HG02938 (cell line): ENCODE data around the gene DOK1.

ENCODE experiments used
- ATAC-seq: cut with Tn5 transposase; IDR thresholded peaks from one replicate; pipeline ENCODE4 v1.9.1; 2021; ENCODE audit warnings: mild to moderate bottlenecking, moderate library complexity; ENCODE audit not compliant: unreplicated experiment

DOK1 gene

DNA sequence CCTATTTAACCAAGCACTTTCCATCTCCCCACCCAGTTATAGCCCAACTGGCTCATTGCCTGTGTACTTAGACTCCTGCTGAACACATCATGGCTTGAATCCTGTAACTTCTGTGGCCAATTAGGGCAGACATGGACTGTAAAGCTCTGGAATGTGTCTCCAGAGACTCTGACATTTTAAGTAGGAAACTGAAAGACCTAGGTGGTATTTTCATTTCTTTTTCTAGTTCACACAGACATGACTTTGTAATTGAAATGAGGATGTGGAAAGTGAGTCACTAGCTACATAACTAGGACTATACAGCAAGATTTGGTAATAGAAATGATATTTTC, 12.2 kb downstream of the DOK1 start:
- ATAC-seq = no peak

DNA sequence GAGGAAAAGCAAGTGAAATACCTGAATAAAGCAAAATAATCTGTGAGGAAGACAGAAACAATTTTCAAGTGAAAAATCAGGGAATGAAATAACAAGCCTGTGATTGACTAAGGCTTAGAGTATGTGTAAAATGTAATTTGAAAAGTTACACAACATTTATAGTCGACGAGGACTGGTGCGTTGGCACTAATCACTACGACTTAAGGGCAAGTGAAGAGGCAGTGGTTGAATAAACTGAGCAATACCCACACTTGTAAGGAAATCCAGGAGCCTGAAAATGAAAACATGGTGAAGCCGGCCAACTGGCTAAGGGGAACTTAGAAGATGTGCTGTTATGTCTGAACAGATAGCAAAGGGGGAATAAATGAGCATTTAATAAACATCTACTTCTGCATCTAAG, 13.4 kb downstream of the DOK1 start:
- no peak for ATAC-seq

DNA sequence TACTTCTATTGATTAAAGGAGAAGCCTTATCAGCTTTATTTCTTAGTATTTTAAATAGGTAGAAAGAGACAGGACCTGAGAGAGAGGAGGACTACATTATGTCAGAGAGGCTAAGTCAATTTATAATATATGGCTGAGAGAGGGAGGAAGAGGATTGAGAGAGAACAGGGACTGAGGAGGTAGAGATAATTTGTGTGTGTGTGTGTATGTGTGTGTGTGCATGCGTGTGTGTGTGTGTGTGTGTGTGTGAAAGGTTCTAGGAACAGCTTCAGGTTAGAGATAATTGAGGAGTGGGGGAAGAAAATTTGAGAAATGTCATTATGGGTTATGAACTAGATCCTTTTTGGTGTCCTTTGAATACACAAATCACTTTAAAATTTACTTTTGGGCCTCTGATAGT, 15.2 kb downstream of the DOK1 start:
- ATAC-seq = no peak

DNA sequence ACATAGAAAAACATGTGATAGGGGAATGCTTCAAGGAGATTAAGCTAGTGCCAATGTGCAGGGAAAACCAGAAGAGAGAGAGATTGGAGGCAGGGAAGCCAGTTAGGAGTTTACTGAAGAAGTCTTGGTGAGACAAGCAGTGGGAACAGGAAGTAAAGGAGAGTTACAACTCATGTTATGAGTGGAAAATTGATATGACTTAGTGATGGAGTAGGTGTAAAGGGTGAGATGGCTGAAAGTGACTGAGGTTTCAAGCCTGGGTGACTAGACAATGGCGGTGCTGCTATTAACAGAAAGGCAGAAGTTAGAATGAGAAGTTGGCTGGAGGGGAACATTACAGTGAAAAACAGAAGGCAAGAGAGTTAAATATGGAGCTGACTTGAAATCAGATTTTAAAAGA, 16.5 kb downstream of the DOK1 start:
- peak; percentile 77 for ATAC-seq

DNA sequence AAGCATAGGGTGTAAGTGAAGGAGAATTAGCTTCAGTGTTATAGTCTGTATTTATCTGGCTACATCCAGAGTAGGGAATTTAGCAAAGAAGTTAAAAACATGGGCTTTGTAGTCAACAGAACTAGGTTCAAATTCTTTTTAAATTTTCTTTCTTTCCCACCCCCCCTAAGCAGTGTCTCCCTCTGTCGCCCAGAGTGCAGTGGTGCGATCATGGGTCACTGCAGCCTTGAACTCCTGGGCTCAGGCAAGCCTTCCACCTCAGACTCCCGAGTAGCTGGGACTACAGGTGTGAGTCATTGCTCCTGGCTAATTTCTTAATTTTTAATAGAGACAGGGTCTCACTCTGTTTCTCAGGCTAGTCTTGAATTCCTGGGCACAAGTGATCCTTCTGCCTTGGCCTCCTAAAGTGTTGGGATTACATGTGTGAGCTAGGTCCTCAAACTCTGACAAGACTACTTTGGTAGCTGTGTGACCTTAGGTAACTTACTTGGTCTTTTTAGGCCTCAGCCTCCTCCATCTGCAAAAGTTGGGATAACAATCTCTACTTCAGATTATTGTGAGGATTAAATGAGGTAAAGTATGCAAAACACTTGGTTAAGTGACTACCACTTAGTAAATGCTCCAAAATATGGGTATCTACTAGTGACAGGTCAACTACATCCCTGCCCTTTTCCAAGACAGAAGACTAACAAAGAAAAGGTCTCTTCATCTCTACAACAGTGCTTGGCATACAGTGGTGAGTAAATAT, 17.8 kb downstream of the DOK1 start:
- ATAC-seq = no peak

DNA sequence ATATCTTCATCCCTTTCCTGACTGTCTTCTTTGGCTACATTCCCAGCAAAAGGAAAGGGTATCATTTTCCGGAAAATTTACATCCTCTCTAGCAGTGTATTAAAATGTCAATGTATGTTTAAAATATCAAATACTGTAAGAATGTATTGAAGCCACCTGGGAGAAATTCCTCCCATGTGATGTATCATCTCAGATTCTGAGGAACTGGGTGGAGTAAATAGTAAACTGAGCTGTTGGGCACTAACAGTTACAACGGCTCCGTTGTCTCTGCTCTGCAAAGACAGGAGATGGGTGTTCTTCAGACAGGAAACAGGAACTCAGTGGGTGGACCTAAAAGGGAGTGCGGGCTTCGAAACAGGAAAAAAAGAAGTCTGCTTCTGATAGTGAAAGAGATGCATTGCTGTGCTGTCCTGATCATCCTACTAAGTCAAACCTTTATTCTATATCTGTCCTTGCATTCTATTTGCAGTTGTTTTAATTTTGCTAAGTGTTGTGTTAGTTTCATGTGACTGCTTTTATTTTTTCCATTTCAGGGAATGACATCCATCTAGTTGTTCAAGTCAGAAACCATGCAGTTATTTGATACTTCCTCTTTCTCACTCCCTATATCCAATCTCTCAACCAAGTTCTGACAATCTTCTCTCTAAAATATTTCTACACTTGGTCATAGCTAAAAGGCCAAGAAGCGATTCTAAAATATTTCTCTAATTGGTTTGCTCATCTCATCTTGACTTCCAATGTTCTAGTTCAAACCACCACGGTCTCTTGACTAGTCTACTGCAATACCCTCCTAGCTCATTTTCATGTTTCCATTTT, 19.4 kb downstream of the DOK1 start:
- no peak for ATAC-seq

DNA sequence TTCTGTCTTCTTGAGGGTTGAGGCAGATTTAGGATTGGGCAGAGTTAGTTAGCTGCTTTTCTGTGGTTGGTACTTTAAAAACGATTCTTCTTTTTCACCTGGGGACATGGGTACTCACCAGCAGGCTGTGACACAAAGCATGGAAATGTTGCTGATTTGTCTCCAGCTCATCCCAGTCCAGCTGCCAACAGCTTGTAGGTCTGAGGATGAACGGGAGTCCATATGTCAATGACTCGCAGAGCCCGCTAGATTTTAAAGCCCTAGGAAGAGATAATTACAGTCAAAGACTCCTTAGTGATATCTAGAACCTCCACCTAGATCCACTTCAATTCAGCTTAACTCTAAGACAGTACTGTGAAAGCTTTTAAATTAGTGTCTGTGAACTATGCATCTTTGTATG, 20.8 kb downstream of the DOK1 start:
- ATAC-seq = no peak

DNA sequence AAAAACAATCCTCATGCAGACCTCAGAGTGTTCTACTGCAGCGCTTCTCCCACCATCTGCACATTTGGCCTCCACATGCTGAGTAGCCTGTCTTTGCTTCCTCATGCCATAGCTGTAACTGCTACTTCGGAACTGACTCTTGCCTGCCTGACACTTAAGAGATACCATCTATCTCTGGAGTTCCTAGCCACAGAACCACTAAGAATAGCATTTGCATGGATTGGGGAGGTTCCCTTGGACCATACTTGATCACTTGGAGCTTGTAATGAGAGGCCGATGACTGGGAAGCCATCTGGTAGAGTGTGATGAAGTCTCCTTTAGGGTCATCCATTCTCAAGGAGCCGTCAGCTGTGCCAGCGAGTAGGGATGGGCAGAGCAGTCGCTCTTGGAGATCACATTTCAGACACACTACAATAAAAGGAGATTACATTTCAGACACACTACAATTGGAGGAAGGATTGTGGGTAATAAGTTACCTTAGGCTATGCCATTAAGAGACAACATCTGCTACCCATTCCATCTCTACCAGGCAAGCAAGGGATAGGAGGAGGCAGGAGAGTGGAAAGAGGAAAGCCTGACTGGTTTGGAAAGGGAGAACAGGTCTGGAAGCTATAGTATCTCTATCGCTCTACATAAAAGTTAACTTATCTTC, 21.8 kb downstream of the DOK1 start:
- no peak for ATAC-seq

DNA sequence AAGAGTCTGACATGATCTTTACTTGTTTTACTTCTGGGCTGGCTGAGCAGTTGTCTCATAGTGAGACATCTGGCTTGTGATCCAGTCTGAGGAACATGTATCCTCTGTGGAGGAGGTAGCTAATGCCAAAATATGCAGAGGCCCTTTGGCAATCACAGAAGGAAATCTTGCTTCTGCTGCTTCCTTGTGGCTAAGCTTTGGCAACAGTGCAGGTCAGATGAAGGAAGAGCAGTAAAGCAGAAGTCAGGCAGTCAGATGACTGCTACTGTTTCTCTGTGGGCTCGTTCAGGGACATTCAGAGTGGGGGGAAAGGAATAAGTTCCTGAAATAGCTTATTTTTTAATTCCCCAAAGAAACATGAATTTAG, 22.3 kb downstream of the DOK1 start:
- no peak for ATAC-seq

DNA sequence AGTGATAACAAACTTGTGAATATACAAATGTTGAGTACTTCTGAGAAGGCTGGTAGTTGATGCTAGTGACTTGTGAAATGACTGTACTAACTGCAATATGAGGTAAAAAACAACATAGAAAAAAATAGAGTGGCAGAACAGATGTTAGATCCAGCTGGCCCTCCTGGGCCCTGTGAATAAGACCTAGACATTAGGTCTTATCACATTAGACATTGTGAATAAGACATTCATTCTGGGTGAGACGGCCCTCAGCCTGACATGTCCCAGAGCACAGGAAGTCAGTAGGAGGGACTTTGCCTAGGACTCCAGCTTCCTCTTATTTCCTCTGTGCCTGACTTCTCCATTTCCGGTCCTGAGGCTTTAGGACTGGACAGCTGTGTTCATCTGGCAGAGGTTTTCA, 22.9 kb downstream of the DOK1 start:
- ATAC-seq = no peak

DNA sequence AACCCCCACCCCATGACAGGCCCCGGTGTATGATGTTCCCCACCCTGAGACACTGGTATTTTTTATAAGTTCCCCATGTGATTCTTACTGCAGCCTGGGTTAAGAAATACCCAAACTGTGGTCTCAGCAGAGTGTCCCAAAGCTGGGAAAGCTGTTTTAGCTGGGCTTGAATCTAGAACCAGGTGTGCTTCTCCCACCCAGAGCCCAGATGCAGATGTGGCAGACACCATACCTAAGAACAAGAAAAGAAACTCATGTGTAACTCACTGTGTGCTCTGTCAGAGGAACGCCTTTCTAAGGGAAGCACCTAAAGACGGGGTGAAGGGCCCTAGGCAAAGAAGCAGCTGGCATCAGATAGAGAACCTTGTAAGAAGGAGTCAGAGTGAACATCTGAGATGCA, 23.9 kb downstream of the DOK1 start:
- ATAC-seq = no peak

DNA sequence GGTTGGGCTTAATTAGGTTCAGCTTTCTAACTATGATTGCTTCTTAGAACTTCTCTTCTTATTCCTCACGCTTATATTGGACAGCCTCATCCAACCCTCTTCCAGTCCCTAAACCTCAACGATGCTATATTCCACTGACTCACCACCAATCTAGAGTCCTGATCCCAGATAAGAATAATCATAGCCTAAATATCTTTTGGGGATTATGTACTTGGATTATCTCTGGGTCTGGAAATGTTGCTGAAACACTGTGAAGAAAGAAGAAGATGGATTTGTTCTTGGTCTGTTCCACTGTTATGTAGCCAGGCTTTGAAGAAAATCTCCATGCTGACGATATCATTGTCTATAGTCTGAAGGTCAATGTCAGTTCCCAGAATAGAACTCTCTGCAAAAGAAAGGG, 26.9 kb downstream of the DOK1 start:
- ATAC-seq = no peak

DNA sequence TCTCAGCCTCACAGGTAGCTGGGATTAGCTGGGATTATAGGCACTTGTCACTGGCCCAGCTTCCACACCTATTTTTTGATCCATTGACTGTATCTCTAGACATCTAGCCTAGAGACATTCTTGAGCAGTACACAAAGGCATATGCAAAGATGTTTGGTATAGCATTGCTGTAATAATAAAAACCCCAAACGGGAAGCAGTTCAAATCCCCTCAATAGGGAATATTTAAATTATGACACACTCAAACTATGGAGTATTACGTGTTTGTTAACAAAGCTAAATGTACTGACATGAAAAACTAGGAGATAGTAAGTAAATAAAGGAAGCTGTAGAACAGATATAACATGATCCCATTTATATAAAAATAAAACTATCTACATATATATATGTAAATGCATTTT, 27.7 kb downstream of the DOK1 start:
- no peak for ATAC-seq

DNA sequence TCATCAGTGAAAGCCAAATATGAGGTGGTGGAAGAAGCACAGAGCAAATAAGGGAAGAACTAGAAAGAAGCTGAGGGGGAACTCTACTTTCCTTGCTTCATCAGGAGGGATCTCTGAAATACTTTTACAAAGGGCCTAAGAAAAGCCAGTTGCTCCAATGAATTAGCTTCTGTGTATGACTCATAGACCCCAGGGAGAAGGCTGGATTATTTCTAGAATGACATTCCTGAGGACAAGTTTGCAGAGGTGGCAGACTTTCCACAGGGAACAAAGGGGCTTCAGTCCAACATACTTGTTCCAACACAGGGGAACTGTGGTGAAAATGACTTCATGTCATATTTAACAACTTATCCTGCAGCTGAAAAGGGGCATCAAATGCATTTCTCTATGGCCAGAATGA, 29.0 kb downstream of the DOK1 start:
- ATAC-seq = no peak

DNA sequence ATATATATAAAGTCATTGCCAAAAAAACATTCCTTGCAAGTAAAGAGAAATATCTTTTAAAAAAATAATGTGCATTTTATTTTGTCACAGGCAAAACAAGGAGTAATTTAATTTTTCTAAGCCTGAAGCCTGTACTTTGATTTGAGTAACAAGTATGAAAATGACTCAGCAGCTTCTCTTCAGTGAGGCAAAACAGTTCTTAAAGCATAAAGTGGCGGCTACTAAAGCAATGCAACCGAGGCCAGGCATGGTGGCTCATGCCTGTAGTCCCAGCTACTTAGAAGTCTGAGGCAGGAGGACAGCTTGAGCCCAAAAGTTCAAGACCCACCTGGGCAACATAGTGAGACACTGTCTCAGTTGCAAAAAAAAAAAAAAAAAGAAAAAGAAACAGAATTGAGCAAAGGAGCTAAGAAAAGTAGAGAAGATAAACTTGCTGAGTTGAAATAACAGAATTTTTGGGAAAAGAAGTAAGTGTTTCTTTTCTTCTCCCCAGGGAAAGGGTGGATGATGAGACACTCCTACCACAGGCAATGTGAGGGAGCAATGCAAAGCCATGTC, 29.6 kb downstream of the DOK1 start:
- ATAC-seq = peak; percentile 57

DNA sequence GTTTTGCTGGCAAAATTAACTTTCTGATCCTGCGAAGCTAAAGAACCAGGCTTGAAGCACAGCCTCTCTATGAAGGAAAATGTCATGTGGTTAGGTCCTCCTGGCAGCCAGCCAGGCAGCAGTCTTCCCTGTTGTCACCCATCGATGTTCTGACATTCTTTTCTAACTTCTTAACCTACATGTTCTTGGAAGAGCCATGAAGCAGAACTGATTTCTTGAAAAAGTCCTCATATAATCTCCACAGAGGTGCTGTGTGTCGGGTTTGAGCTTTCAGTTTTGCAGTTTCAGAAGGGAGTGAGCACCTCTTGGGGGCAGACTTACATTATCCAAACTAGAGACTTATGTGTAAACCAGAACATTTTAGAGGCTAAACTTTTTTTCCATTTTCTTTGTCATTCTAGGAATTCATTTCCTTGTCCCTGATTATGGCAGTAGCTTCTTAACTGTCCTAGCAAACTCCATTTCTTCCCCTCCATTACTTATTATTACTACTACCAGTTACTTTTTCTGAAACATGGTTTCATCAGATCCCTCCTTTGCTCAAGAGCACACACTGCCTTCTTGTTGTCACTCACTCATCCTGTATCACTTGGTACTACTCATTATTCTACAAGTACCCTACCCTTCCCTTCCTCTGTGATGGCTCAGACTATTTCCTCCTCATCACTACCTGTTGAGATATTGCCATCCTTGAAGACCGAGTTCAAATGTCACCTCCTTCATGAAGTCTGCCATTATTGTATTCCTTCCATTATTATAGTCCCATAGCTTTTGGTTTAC, 31.1 kb downstream of the DOK1 start:
- ATAC-seq = no peak

DNA sequence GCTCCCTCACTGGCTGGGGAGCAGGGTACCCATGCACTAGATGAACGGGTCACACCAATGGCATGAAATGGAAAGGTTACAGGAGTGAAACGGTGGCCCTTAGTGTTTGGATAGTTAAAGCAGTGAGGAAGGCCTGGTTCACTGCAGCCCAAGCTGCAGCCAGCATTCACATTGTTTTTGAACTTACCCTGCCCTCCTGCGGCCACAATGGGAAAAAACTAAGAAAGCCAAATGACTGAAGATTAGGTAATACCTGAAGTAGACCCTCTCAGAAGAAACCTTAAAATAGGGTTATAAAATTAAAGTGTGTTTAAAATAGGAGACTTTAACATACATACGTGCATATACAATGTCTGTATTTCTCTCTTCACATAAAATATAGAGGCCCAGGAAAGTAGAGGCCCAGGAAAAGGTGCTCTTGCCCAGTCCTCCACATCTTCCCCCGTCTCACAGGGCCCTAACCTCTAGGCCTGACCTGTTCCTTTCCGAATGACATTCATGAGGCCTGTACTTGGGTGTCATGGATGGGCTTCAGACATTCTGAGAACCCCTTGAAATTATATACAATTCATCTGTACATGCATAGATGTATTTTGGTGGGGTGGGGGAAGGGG, 33.3 kb downstream of the DOK1 start:
- ATAC-seq = no peak

DNA sequence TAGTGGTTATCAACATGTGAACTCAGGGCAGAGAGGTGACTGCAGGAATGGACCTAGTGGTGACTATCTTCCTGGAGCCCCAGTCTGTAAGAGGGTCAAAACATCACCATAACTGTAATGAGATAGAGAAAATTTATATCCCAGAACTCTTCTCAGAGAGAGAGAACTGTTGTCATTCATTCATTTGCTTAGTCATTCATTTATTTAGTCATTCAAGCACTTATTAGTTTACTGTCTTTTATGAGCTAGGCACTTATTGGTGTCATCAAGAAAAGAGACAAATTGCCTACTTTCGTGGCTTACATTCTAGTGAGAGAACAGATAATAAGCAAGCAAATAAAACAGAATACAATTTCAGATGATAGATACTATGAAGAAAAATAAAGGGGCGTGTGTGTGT, 34.1 kb downstream of the DOK1 start:
- no peak for ATAC-seq

DNA sequence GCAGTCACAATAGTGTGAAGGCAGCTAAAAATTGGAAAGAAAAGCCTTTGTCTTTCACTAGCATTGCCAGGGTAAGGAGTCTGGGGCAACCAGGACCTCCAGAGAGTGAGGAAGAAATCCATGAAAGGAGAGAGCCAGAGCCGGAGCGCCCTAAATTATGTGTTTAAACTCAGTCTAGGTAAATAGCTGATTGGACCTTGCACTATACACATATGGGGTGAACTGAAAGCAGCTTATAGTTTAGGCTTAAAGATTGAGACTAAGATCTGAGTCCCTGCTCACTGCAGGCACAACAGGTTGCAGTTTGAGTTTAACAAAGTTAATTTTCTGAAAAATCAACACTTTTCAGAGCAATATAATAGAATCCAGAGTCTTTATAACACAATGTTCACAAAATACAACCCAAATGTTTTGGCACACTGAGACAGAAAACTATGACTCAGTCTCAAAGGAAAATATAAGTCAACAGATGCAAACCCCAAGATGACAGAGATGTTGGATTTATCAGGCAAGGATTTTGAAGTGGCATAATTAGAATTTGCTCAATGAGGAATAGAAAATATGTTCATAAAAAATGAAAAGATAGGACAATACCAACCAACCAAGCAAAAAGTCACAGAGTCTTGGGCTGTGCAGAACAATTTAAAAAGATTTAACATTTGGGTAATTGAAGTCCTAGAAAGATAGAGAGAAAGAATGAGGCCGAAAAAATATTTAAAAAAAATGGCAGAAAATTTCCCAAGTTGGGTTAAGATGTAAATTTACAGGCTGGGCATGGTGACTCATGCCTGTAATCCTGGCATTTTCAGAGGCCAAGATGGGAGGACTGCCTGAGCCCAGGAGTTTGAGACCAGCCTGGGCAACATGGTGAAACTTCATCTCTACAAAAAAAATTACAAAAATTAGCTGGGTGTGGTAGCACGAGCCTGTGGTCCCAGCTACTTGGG, 39.6 kb downstream of the DOK1 start:
- ATAC-seq = no peak

DNA sequence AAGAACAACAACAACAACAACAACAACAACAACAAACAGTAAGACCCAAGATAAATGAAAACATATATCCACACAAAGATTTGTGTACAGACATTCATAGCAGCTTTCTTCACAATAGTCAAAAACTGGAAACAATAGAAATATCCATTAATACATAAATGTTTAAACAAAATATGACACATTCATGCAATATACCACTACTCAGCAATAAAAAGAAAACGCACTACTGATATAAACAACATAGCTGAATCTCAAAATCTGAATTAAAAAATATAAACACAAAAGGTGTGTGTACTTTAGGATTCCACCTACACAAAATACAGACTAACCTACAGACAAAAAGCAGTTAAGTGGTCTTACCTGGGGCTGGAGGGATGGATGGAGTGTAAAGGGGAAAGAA, 42.1 kb downstream of the DOK1 start:
- ATAC-seq = no peak
